ENCODE measurements around the gene PPARGC1A. TPM values are rescaled to one million over a fixed set of nuclear protein-coding genes. Genes with fewer than 3 reads are reported as not detected.

The PPARGC1A gene
- total and polyA plus RNA-seq, 2 experiments from 2014 or later: 17.7 to 42.3 TPM

- Histone ChIP-seq H3K27me3 (no peaks in the 10 kb centered on the region), H3K4me1 (ENCODE audit: low read depth) (peaks cover 69% of the 10 kb centered on the region), H3K9me3 (ENCODE audit: low read depth) (no peaks in the 10 kb centered on the region), H3K4me3 (no peak overlapping the region), H3K36me3 (no peaks in the 10 kb centered on the region), H3K27ac (peak overlapping the region; percentile 92)
- no peak for TF ChIP-seq CTCF (IDR thresholded peaks at IDR 0.05; ENCODE audit: low read depth, low read length)
- DNase-seq (ENCODE audit: low read depth in 1 of 2, low spot score in 1 of 2): peak in 1 of 2 donors; percentile 77
These were observed 23.3 kb downstream of the PPARGC1A start for GRCh38 chr4:23866450-23867075.

DNA sequence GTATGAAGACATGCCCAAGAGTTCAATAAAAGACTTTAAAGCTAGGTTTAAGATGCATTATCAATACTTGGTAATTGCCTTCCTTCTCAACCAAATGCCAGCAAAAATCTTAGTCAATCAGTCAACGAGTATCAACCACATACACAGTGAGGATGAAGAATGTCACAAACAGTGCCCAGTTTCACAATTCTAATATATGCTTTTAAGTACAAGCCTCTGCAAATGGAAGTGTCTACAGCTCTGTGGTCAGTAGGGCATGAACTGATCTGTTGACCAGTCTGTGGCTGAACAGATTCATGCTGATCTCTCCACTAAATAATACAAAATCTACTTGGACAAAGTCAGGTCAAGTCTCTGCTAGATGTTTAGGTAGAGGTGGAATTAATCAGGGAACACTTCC, 27.9 kb downstream of the PPARGC1A start:
- Histone ChIP-seq H3K27me3 (no peaks in the 10 kb centered on the region), H3K4me1 (ENCODE audit: low read depth) (peaks cover 26% of the 10 kb centered on the region), H3K27ac (peak overlapping the region; percentile 61), H3K9me3 (ENCODE audit: low read depth) (no peaks in the 10 kb centered on the region), H3K36me3 (peaks cover 4% of the 10 kb centered on the region), H3K4me3 (no peak overlapping the region)
- DNase-seq (ENCODE audit: low read depth in 1 of 2, low spot score in 1 of 2): no peak
- no peak for TF ChIP-seq CTCF (IDR thresholded peaks at IDR 0.05; ENCODE audit: low read depth, low read length)

- Histone ChIP-seq H3K27ac (no peak overlapping the region), H3K4me3 (no peak overlapping the region), H3K36me3 (peaks cover 4% of the 10 kb centered on the region), H3K27me3 (no peaks in the 10 kb centered on the region), H3K4me1 (ENCODE audit: low read depth) (peaks cover 26% of the 10 kb centered on the region), H3K9me3 (ENCODE audit: low read depth) (no peaks in the 10 kb centered on the region)
- TF ChIP-seq CTCF (IDR thresholded peaks at IDR 0.05; ENCODE audit: low read depth, low read length): no peak
- no peak for DNase-seq (ENCODE audit: low read depth in 1 of 2, low spot score in 1 of 2)
These were observed 28.9 kb downstream of the PPARGC1A start for GRCh38 chr4:23860919-23861318.

- H3K9me3 ChIP-seq (ENCODE audit: low read depth): no peaks in the 10 kb centered on the region
- peaks cover 33% of the 10 kb centered on the region for H3K4me1 ChIP-seq (ENCODE audit: low read depth)
- H3K4me3 ChIP-seq: no peak overlapping the region
- DNase-seq (ENCODE audit: low read depth in 1 of 2, low spot score in 1 of 2): peak in 1 of 2 donors; percentile 56
- H3K36me3 ChIP-seq: peaks cover 4% of the 10 kb centered on the region
- TF ChIP-seq CTCF (IDR thresholded peaks at IDR 0.05; ENCODE audit: low read depth, low read length): peak; percentile 30
- H3K27me3 ChIP-seq: no peaks in the 10 kb centered on the region
- H3K27ac ChIP-seq: peak overlapping the region; percentile 9
These were observed 32.4 kb downstream of the PPARGC1A start for GRCh38 chr4:23857367-23857959.

DNA sequence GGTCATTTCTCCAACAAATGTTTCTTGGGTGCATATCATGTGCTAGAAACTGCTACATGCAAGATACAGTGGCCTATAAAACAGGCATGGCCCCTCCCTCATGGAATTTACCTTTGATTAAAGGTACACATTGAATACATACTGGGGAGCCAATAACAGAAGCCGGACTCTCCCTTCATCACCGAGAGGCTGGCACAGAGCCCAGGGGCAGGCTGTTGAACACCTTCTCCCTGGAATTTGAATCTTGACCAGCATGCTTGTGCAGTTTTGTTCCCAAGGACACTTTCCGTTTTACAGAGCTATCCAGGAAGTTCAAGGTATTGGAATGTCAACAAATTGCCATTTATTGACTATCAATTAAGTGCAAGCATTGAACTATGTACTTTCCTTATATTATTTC, 33.2 kb downstream of the PPARGC1A start:
- Histone ChIP-seq H3K9me3 (ENCODE audit: low read depth) (no peaks in the 10 kb centered on the region), H3K27ac (peak overlapping the region; percentile 16), H3K36me3 (peaks cover 4% of the 10 kb centered on the region), H3K27me3 (no peaks in the 10 kb centered on the region), H3K4me1 (ENCODE audit: low read depth) (peaks cover 26% of the 10 kb centered on the region), H3K4me3 (no peak overlapping the region)
- TF ChIP-seq CTCF (IDR thresholded peaks at IDR 0.05; ENCODE audit: low read depth, low read length): no peak
- peak in 1 of 2 donors; percentile 17 for DNase-seq (ENCODE audit: low read depth in 1 of 2, low spot score in 1 of 2)
